Measurements from ENCODE around the gene ALPP. TPM values are rescaled to one million over a fixed set of nuclear protein-coding genes. Genes with fewer than 3 reads are reported as not detected.

Gene ALPP
- total RNA-seq, 1 experiment from 2014 or later = 8.6 TPM

GRCh38 chr2:232376713-232377112 lies 1.8 kb upstream of the ALPP start:
- Histone ChIP-seq H3K9me2 (replicated peaks; ENCODE audit: low read length) (no peaks in the 10 kb centered on the region), H3K27ac (ENCODE audit: low read length) (no peak overlapping the region), H3K36me3 (ENCODE audit: low read depth, low read length) (no peaks in the 10 kb centered on the region), H3K4me3 (ENCODE audit: low read length) (no peak overlapping the region), H3F3A (ENCODE audit: low read length, unreplicated experiment) (no peaks in the 10 kb centered on the region), H3K4me2 (ENCODE audit: low read length) (no peak overlapping the region), H3K27me3 (ENCODE audit: low read length) (no peaks in the 10 kb centered on the region), H4K20me1 (ENCODE audit: low read length) (no peaks in the 10 kb centered on the region), H3K9me3 (ENCODE audit: low read length) (no peaks in the 10 kb centered on the region), H3K4me1 (ENCODE audit: insufficient read depth, low read length) (peaks cover 15% of the 10 kb centered on the region; the same call in 1 of the 2 replicates), H3K79me2 (ENCODE audit: low read length) (no peaks in the 10 kb centered on the region), H2AFZ (ENCODE audit: low read length) (no peak overlapping the region), H3K9ac (ENCODE audit: low read length) (no peak overlapping the region)
- POLR2A ChIA-PET (ENCODE audit: unreplicated experiment) = no interaction called here
- no TSS peak for BruUV-seq (replicated peaks)
- no peak for TF ChIP-seq EZH2phosphoT487 (IDR thresholded peaks at IDR 0.05; ENCODE audit: borderline replicate concordance, low read length)
- no peak for TF ChIP-seq CTCF (conservative IDR thresholded peaks at IDR 0.05; ENCODE audit: low read depth, low read length)
- no peak for TF ChIP-seq EZH2 (IDR thresholded peaks at IDR 0.05; ENCODE audit: low read length, unreplicated experiment)
- no peak for DNase-seq
- no peak for ATAC-seq
- CTCF ChIA-PET = interaction anchor here (0.6 kb wide), 1 partner anchor 174 kb away, joined by 3 read pairs; no protein-coding TSS in a partner anchor
- intact Hi-C loops (cut with micrococcal nuclease) = no loop called here

- POLR2A ChIA-PET (ENCODE audit: unreplicated experiment) = no interaction called here
- H3K9me3 ChIP-seq (ENCODE audit: low read length) = no peaks in the 10 kb centered on the region
- no peak for TF ChIP-seq EZH2phosphoT487 (IDR thresholded peaks at IDR 0.05; ENCODE audit: borderline replicate concordance, low read length)
- TF ChIP-seq EZH2 (IDR thresholded peaks at IDR 0.05; ENCODE audit: low read length, unreplicated experiment) = no peak
- TF ChIP-seq CTCF (conservative IDR thresholded peaks at IDR 0.05; ENCODE audit: low read depth, low read length) = no peak
- no peak overlapping the region for H3K4me3 ChIP-seq (ENCODE audit: low read length)
- no peaks in the 10 kb centered on the region for H3F3A ChIP-seq (ENCODE audit: low read length, unreplicated experiment)
- no peaks in the 10 kb centered on the region for H3K79me2 ChIP-seq (ENCODE audit: low read length)
- CTCF ChIA-PET = interaction anchor here (0.6 kb wide), 1 partner anchor 174 kb away, joined by 3 read pairs; no protein-coding TSS in a partner anchor
- H4K20me1 ChIP-seq (ENCODE audit: low read length) = no peaks in the 10 kb centered on the region
- no peak overlapping the region for H3K9ac ChIP-seq (ENCODE audit: low read length)
- no peaks in the 10 kb centered on the region for H3K36me3 ChIP-seq (ENCODE audit: low read depth, low read length)
- H3K9me2 ChIP-seq (replicated peaks; ENCODE audit: low read length) = no peaks in the 10 kb centered on the region
- no peak for ATAC-seq
- no peaks in the 10 kb centered on the region for H3K27me3 ChIP-seq (ENCODE audit: low read length)
- intact Hi-C loops (cut with micrococcal nuclease) = no loop called here
- H3K4me2 ChIP-seq (ENCODE audit: low read length) = no peak overlapping the region
- DNase-seq = no peak
- peaks cover 15% of the 10 kb centered on the region; the same call in 1 of the 2 replicates for H3K4me1 ChIP-seq (ENCODE audit: insufficient read depth, low read length)
- BruUV-seq (replicated peaks) = no TSS peak
- no peak overlapping the region for H2AFZ ChIP-seq (ENCODE audit: low read length)
- H3K27ac ChIP-seq (ENCODE audit: low read length) = no peak overlapping the region
These were observed 1.2 kb upstream of the ALPP start for GRCh38 chr2:232377319-232377718.

Data from PC-3 (cell line).